ENCODE results near the gene LANCL1. TPM values are rescaled to one million over a fixed set of nuclear protein-coding genes. Genes with fewer than 3 reads are reported as not detected.

LANCL1 gene, protein sequence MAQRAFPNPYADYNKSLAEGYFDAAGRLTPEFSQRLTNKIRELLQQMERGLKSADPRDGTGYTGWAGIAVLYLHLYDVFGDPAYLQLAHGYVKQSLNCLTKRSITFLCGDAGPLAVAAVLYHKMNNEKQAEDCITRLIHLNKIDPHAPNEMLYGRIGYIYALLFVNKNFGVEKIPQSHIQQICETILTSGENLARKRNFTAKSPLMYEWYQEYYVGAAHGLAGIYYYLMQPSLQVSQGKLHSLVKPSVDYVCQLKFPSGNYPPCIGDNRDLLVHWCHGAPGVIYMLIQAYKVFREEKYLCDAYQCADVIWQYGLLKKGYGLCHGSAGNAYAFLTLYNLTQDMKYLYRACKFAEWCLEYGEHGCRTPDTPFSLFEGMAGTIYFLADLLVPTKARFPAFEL
- 47.4 TPM for total RNA-seq
- 28.0 TPM for polyA plus RNA-seq (ENCODE audit: insufficient read depth, low read depth, low replicate concordance)
- long read RNA-seq, donor 1, full-length matches to known transcripts, result 5 of 5 reads
- long read RNA-seq, donor 1, partial matches to known transcripts, result 0 of 5 reads
- long read RNA-seq, donor 1, other reads (novel, unspliced or antisense), result 0 of 5 reads
- long read RNA-seq, donor 2, full-length matches to known transcripts, result 7 of 7 reads
- long read RNA-seq, donor 2, partial matches to known transcripts, result 0 of 7 reads
- long read RNA-seq, donor 2, other reads (novel, unspliced or antisense), result 0 of 7 reads
- long read RNA-seq, donor 3, full-length matches to known transcripts, result 13 of 13 reads
- long read RNA-seq, donor 3, partial matches to known transcripts, result 0 of 13 reads
- long read RNA-seq, donor 3, other reads (novel, unspliced or antisense), result 0 of 13 reads
- long read RNA-seq, donor 4, full-length matches to known transcripts, result 9 of 9 reads
- long read RNA-seq, donor 4, partial matches to known transcripts, result 0 of 9 reads
- long read RNA-seq, donor 4, other reads (novel, unspliced or antisense), result 0 of 9 reads
- long read RNA-seq, donor 5, full-length matches to known transcripts, result 2 of 2 reads
- long read RNA-seq, donor 5, partial matches to known transcripts, result 0 of 2 reads
- long read RNA-seq, donor 5, other reads (novel, unspliced or antisense), result 0 of 2 reads
- long read RNA-seq, donor 6, full-length matches to known transcripts, result 15 of 15 reads
- long read RNA-seq, donor 6, partial matches to known transcripts, result 0 of 15 reads
- long read RNA-seq, donor 6, other reads (novel, unspliced or antisense), result 0 of 15 reads
- long read RNA-seq, donor 7, full-length matches to known transcripts, result 21 of 29 reads
- long read RNA-seq, donor 7, partial matches to known transcripts, result 5 of 29 reads
- long read RNA-seq, donor 7, other reads (novel, unspliced or antisense), result 3 of 29 reads
- long read RNA-seq, donor 8, full-length matches to known transcripts, result 14 of 14 reads
- long read RNA-seq, donor 8, partial matches to known transcripts, result 0 of 14 reads
- long read RNA-seq, donor 8, other reads (novel, unspliced or antisense), result 0 of 14 reads
- long read RNA-seq, donor 9, full-length matches to known transcripts, result 8 of 8 reads
- long read RNA-seq, donor 9, partial matches to known transcripts, result 0 of 8 reads
- long read RNA-seq, donor 9, other reads (novel, unspliced or antisense), result 0 of 8 reads
- long read RNA-seq, donor 10, full-length matches to known transcripts, result 13 of 13 reads
- long read RNA-seq, donor 10, partial matches to known transcripts, result 0 of 13 reads
- long read RNA-seq, donor 10, other reads (novel, unspliced or antisense), result 0 of 13 reads

DNA sequence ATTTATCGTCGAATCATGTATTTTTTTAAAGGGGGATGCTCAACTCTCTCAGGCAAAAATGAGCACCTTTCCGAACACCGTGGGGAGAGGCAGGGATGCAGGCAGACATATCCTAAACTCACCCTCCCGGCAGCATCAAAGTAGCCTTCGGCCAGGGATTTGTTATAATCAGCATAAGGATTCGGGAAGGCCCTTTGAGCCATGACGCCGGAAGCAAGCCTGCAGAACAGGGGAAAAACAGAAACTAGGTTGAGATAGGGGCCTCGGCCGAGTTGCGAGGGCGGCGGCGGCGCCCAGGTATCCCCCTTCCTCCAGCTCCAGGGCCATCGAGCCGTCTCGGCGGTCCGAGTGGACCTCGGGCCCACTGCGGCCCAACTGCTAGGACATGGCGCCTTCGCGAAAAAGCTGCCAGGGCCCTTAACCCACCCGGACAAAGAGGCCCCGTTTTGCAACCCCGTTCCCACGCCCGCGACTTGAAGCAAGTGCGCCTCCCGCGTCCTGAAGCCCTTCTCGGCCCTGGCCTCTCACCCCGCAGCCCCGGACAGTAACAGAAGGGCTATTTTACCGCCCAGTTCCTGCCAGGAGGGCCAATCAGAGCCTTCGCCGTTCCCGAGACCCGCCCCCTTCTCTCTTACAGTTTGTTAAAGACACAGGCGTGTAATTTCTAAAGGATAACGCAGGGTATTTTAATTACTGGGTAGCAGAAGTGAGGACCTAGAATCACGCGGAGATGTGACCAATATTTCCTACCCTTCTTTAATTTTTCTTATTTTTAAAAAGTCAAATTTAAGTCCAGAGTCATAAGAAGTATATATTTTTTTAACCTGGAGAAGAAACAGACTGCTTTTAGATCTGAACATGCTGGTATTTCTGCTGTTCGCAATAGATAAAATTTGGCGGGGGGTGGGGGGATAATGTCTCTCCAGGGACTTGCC lies at the start of gene LANCL1:
Gene LANCL1, minus strand, starts transcription at position 566 of the 935 bp plus-strand sequence. Its CDS starts 363 bp downstream, at position 203.
- no peaks in the 10 kb centered on the region for H3K9me3 ChIP-seq (ENCODE audit: control insufficient read depth in 2 of 3, insufficient read depth in 1 of 3, low read length in 3 of 3)
- peak; percentile 92 for FAIRE-seq
- intact Hi-C loops (cut with DNase I), result no loop called here
- peaks cover 2 to 10% (median 4%) of the 10 kb centered on the region in 3 donors for H3K36me3 ChIP-seq (ENCODE audit: control insufficient read depth in 2 of 3, insufficient read depth in 3 of 3, low read length in 3 of 3)
- DNase-seq, result peak; percentile 88 to 96 (median 93)
- no peaks in the 10 kb centered on the region for H3K27me3 ChIP-seq (ENCODE audit: control insufficient read depth, insufficient read depth, low read length)
- H3K4me3 ChIP-seq (ENCODE audit: low read length in 3 of 3), result peak within 1 kb of the TSS; percentile 79 to 87 (median 86)
- H3K9ac ChIP-seq (ENCODE audit: low read length in 3 of 3), result peak within 1 kb of the TSS; percentile 30 to 80 (median 65)
- H3K4me1 ChIP-seq (ENCODE audit: control insufficient read depth in 2 of 3, insufficient read depth in 2 of 3, low read depth in 1 of 3, low read length in 3 of 3), result peaks cover 0 to 3% (median 0%) of the 10 kb centered on the region in 3 donors
- TF ChIP-seq, protein P1, sequence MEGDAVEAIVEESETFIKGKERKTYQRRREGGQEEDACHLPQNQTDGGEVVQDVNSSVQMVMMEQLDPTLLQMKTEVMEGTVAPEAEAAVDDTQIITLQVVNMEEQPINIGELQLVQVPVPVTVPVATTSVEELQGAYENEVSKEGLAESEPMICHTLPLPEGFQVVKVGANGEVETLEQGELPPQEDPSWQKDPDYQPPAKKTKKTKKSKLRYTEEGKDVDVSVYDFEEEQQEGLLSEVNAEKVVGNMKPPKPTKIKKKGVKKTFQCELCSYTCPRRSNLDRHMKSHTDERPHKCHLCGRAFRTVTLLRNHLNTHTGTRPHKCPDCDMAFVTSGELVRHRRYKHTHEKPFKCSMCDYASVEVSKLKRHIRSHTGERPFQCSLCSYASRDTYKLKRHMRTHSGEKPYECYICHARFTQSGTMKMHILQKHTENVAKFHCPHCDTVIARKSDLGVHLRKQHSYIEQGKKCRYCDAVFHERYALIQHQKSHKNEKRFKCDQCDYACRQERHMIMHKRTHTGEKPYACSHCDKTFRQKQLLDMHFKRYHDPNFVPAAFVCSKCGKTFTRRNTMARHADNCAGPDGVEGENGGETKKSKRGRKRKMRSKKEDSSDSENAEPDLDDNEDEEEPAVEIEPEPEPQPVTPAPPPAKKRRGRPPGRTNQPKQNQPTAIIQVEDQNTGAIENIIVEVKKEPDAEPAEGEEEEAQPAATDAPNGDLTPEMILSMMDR (IDR thresholded peaks at IDR 0.05; ENCODE audit: borderline replicate concordance, extremely low read depth, insufficient read depth), result no peak
- peak within 1 kb of the TSS in 1 of 2 donors; percentile 57 for H3K27ac ChIP-seq (ENCODE audit: low read depth in 2 of 2, low read length in 2 of 2)

DNA sequence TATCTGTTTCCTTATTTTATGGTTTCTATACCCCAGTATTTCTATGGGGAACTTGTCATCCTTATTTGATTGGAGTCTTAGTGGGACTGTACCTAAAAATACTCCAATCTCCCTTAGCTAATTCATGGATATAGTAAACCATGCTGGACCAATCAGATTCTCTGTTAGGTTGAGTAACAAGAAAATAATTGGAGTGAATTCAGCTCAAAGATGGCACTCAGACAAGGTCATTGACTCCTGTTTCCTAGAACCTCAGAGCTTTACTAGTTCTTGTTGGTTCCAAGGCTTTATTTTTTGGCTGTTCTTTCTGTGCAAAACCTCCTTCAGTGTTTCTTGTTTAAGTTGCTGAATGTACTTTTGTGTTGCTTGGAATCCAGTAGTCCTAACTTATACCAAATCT lies 48.0 kb upstream of the LANCL1 start:
- Histone ChIP-seq H3K4me3 (ENCODE audit: low read length in 3 of 3) (no peak overlapping the region), H3K9ac (ENCODE audit: low read length in 3 of 3) (no peak overlapping the region), H3K9me3 (ENCODE audit: control insufficient read depth in 2 of 3, insufficient read depth in 1 of 3, low read length in 3 of 3) (no peaks in the 10 kb centered on the region), H3K27ac (ENCODE audit: low read depth in 2 of 2, low read length in 2 of 2) (no peak overlapping the region), H3K36me3 (ENCODE audit: control insufficient read depth in 2 of 3, insufficient read depth in 3 of 3, low read length in 3 of 3) (no peaks in the 10 kb centered on the region), H3K4me1 (ENCODE audit: control insufficient read depth in 2 of 3, insufficient read depth in 2 of 3, low read depth in 1 of 3, low read length in 3 of 3) (no peaks in the 10 kb centered on the region), H3K27me3 (ENCODE audit: control insufficient read depth, insufficient read depth, low read length) (no peaks in the 10 kb centered on the region)
- intact Hi-C loops (cut with DNase I), result no loop called here
- DNase-seq, result no peak
- TF ChIP-seq, protein P1 (IDR thresholded peaks at IDR 0.05; ENCODE audit: borderline replicate concordance, extremely low read depth, insufficient read depth), result no peak
- FAIRE-seq, result no peak
